ENCODE data around the gene GALNT7.

Gene GALNT7

GRCh38 chr4:173231916-173232315 is 63.3 kb downstream of the GALNT7 start:
- no peak for DNase-seq (ENCODE audit: low read depth in 3 of 3, low spot score in 1 of 3)

DNA sequence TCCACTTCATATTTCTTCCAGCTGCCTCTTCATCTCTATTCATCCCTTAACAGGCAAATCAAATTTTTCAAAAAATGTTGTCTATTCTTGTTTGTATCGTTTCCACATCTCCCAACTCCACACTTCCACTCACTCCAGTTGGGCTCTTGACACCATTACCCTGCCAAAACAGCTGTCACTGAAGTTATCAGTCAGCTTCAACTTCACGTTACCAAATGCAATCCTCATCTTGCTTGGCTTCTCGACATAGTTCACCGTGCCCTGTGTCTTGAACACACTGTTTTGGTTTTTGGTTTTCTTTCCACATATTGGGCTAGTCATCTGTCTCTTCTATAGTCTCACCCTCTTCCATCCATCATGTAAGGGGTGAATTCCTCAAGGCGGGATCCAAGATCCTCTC is 65.2 kb downstream of the GALNT7 start:
- DNase-seq (ENCODE audit: low read depth in 3 of 3, low spot score in 1 of 3) = no peak

DNA sequence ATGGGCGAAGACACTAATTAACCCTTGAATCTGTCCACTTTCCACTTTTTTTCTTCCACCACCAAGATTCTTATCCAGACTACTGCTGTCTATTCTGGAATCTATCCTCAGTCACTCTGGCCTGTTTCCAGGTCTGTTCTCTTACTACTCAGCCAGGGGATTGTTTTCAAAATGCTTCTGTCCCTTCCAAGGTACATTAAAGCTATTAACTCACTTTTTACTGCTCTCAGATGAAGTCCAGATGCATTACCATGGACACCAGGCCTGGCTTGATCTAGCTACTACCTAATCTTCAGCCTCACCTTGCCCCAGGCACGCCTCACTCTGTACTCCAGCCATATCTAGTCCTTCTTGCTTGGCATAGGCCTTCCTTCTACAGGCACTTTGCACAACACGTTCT is 66.4 kb downstream of the GALNT7 start:
- no peak for DNase-seq (ENCODE audit: low read depth in 3 of 3, low spot score in 1 of 3)

GRCh38 chr4:173236301-173236700 is 67.7 kb downstream of the GALNT7 start:
- no peak for DNase-seq (ENCODE audit: low read depth in 3 of 3, low spot score in 1 of 3)

DNA sequence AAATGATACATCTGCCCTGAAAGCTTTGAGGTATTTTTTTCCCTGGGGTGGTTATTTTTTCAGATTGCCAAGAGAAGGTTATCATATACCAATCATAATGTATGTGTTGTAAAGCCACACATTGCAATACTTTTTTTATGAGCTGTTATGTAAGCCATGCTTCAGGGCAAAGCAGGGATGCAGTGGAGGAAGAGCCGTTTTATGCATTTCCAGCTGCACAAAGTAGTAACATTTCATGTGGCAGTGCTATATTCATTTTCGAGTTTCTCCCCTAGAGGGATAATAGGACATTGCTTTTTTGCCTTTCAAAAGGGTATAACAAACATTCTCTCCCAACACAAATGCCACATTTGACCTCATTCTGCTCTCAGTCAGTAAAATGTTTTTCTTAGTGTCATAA is 68.5 kb downstream of the GALNT7 start:
- DNase-seq (ENCODE audit: low read depth in 3 of 3, low spot score in 1 of 3) = no peak

DNA sequence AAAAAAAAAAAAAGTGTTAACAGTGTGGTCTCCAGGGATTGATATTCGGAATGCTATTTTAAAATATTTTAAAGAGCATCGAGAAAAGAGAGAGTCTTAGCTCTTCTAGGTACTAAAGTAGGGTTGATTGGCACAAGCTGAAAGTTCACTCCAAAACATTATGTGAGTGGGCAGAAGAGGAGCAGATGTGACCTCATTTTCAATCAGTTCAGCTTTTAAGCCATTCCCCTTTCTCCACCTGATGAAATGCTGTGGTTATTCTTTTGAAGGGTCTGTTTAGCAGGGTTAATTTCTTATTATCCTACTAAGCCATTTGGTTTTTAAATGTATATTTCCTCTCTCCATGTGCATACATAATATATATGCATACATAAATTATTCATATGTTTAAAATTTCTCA is 69.2 kb downstream of the GALNT7 start:
- no peak for DNase-seq (ENCODE audit: low read depth in 3 of 3, low spot score in 1 of 3)

- DNase-seq (ENCODE audit: low read depth in 3 of 3, low spot score in 1 of 3) = no peak
Measured at GRCh38 chr4:173240696-173241095, 72.1 kb downstream of the GALNT7 start.

GRCh38 chr4:173242466-173243250 is 74.0 kb downstream of the GALNT7 start:
- no peak for DNase-seq (ENCODE audit: low read depth in 3 of 3, low spot score in 1 of 3)

GRCh38 chr4:173243321-173243720 is 74.7 kb downstream of the GALNT7 start:
- DNase-seq (ENCODE audit: low read depth in 3 of 3, low spot score in 1 of 3) = no peak

- no peak for DNase-seq (ENCODE audit: low read depth in 3 of 3, low spot score in 1 of 3)
Measured at GRCh38 chr4:173243917-173244658, 75.5 kb downstream of the GALNT7 start.

DNA sequence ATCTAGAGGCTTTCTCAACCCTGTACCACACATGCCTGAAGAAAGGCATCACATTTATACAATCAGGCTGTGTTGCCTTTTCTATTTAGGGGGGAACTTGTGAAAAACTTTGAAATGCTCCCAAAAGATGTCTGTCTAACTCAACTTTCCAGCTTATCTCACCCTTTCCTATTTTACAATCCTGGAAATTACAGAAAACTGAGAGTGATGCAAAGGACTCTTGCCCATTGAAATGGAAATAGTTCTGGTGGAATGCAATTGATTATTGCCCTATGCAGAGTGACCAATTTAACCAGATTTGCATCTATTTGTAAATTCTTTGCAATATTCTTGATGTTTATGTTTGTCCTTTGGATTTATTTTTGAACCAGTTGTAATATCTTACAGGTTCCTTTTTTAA is 77.3 kb downstream of the GALNT7 start:
- DNase-seq (ENCODE audit: low read depth in 3 of 3, low spot score in 1 of 3) = no peak

- DNase-seq (ENCODE audit: low read depth in 3 of 3, low spot score in 1 of 3) = no peak
Measured at GRCh38 chr4:173246719-173247118, 78.1 kb downstream of the GALNT7 start.

GRCh38 chr4:173247321-173247720 is 78.7 kb downstream of the GALNT7 start:
- no peak for DNase-seq (ENCODE audit: low read depth in 3 of 3, low spot score in 1 of 3)

- no peak for DNase-seq (ENCODE audit: low read depth in 3 of 3, low spot score in 1 of 3)
Measured at GRCh38 chr4:173248690-173249089, 80.1 kb downstream of the GALNT7 start.

- DNase-seq (ENCODE audit: low read depth in 3 of 3, low spot score in 1 of 3) = no peak
Measured at GRCh38 chr4:173252024-173252935, 83.7 kb downstream of the GALNT7 start.

DNA sequence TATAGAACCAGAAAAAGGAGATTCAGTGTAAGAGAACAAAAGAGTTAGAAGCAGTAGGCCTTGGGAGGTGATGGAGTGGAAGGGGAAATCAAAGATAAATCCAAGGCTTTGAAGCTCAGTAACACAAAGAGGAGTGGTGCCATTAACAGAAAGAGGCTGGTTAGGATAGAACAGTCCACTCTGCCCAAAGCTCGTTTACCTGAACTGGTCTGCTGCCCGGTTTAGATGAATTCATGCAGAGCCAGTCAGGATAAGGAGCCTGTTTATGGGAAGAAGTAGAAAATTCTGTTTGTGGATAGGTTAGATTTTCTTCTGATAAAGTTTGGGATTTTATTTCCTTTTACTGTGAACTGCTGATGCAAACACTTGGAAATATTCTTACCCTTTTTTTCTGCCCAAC is 85.0 kb downstream of the GALNT7 start:
- DNase-seq (ENCODE audit: low read depth in 3 of 3, low spot score in 1 of 3) = no peak

DNA sequence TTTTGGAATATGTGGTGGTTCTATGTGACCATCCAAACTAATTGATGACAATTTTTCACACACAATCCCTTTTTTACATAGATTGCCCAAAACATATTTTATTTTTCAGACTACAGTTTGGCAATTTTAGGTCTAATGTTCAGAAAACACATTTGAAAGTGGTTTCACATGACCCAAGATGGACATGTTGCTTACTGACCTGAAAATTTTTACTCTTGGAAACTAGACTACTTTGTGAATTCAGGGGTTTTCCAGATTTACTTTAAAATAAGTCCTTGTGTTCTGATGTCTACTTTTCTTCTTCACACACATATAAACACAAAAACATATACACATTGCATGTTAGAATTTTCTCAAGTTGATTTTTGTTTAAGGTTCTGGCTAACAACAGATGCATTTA is 86.0 kb downstream of the GALNT7 start:
- DNase-seq (ENCODE audit: low read depth in 3 of 3, low spot score in 1 of 3) = no peak

DNA sequence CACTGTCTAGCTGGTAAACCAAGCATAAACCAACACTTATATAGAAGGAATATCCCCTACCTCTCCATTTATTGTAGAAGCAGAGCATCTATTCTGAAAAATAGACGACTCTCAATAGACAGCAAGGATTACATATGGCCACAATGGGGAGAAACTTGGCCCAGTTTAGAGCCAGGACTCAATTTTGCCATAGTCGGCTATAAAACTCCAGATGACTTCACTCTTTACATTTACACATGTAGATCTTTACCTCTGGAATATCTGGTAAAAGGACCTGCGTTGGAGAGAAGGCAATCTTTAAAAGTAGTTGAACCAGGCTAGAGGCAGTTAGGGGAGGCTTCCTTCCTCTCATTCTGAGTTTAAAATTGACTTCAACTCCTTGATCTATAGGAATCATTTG is 88.2 kb downstream of the GALNT7 start:
- no peak for DNase-seq (ENCODE audit: low read depth in 3 of 3, low spot score in 1 of 3)

GRCh38 chr4:173257732-173258717 is 89.4 kb downstream of the GALNT7 start:
- peak in 2 of 3 donors; percentile 14 to 32 for DNase-seq (ENCODE audit: low read depth in 3 of 3, low spot score in 1 of 3)

DNA sequence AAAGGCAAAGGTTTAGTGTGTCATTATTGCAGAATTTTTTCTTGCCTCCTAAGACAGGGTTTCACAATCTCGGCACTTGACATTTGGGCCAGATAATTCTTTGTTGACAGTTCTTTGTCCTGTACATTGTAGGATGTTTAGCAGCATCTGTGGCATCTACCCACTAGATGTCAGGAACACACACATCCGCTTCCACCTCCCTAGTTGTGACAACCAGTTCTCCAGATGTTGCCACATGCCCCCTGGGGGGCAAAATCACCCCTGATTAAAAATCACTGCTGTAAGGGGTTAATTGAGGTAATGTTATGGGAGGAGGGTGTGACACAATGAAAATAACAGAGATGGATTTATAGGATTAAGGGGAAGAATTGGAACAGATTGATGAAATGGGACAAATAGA is 90.3 kb downstream of the GALNT7 start:
- DNase-seq (ENCODE audit: low read depth in 3 of 3, low spot score in 1 of 3) = no peak

Measured in stimulated activated CD4-positive, alpha-beta T cell treated with anti-CD3 and anti-CD28 coated beads, TNF-alpha, amount 100 ng/mL, for 1 hour (primary cell).